DMS53 treated with DMSO at 0.1 percent for 48 hours (cell line): ENCODE data around the gene PTPRZ1.

ENCODE experiments used
- DNase-seq: peaks from one replicate; lab custom pipeline; 2025; ENCODE audit not compliant: unreplicated experiment; lab: John Stamatoyannopoulos, UW

Gene PTPRZ1

DNA sequence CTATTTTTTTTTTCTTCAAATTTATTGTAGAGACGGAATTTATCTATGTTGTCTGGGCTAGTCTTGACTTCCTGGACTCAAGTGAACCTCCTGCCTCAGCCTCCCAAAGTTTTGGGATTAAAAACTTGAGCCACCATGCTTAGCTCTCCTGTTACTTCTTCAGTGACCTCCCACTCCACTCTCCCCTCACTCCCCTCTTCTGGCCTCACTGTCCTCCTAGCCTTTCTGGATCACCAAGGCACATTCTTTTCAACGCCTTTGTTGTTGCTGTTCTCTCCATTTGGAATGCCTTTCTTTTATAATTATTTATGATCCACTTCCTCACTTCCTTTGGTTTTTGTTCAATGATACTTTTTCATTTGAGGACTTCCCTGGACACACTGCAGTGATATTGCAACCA, 17.9 kb downstream of the PTPRZ1 start:
- DNase-seq = no peak

DNA sequence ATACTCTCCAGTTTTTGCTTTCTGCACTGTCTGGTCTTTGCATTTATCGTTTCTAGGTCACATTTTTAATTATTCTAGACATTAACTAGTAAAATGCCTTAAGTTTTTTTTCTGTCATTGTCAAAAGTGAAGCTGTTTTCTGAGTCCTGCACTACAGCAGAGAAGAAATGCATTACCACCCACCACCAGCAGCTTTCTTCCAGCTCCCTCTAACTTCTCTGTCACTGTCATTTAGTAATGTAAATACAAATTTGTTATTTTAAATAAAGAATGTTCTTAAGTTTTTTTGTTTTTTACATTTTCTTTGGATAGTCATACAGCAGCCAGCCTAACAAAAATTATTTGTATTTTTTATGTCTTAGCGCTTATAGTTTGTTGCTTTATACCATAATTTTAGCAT, 18.8 kb downstream of the PTPRZ1 start:
- DNase-seq = no peak

DNA sequence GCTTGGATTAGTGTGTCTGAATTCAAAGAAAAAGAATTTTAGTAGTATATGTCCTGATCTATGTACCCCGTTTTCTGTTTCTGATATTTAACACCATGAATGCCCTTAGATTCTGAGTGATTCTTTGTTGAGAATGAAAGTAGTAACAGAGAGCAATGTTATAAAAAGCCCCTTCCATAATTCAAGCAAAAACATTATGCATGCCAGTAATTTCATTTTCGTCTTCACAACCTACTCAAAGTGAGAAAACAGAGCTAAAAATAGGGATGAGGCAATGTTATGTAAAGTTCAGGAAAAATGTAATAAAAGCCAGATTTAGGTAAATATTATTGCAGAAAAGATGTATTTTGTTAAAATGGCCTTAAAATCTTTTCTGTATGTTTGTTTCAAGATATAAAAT, 28.1 kb downstream of the PTPRZ1 start:
- no peak for DNase-seq

- DNase-seq = no peak
Measured at GRCh38 chr7:121904120-121904519, 31.2 kb downstream of the PTPRZ1 start.

DNA sequence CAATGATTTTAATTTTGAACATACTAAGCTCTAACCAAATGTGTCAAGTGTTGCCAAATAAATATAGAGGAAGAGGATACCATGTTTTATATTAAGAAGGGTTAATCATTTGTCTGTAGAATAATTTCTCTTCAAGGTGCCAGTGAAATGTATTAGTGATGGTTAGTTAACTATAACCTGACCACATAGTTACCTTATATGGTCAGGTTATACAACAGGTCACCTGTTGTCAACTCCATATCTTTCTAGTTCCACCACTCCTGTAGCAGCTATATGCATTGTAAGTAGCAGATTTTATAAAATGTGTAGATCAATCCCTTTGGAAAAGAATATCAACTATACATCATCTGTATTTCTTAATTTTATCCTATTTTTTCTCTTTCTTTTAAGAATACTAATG, 35.1 kb downstream of the PTPRZ1 start:
- DNase-seq = no peak

GRCh38 chr7:121909716-121910345, 36.9 kb downstream of the PTPRZ1 start:
- no peak for DNase-seq

GRCh38 chr7:121913947-121914675, 41.1 kb downstream of the PTPRZ1 start:
- DNase-seq = no peak

- DNase-seq = no peak
Measured at GRCh38 chr7:121914676-121915279, 41.8 kb downstream of the PTPRZ1 start.

DNA sequence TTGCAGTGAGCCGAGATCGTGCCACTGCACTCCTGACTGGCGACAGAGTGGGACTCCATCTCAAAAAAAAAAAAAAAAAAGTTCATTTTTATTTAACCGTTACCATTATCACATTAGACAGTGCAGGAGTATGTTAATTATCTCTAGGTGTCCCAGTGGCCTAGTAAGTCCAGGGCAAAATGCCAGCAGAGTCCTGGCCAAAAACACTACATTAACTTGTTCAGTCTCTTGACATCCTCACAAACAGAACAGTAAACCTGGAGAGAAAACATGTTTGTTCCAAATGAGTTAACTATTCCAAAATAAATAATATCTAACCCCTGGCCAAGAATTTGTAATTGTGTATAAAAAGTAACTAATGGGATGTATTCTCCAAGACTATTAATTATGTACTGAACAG, 43.2 kb downstream of the PTPRZ1 start:
- DNase-seq = no peak

GRCh38 chr7:121919986-121920385, 47.0 kb downstream of the PTPRZ1 start:
- no peak for DNase-seq

GRCh38 chr7:121924269-121925186, 51.6 kb downstream of the PTPRZ1 start:
- no peak for DNase-seq

DNA sequence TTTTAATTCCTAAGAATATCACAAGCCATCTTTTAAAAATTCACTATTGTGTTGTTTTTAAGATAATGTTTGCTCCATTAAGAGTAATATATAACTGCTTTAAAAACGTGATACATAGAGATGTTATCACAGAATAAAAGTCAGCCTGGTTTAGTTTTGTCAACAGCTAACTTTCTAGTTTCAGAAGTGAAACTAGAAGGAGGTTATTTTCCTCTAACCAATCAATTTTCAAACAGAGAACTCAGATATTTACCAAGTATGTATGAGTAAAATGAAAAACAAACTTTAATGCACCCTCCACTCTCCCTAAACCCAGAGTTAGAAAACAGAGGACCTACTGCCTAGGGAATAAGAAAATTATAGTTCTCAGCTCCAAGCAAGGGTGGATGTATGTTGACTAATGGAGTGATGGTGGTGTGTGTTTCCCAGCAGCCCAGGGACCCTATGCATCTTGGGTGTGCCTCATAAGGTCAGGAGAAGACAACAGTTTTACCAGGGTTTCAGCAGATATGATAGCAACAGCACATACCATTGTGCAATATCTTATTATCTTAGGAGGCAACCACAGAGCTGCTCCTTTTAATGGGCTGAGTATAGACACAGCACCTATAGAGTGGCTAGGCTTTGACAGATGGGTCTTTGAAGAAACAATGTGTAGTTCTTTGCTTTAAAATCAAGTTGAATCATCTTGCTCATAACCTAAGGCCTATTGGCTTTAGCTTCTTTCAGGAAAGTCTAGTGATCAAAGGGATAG, 58.4 kb downstream of the PTPRZ1 start:
- no peak for DNase-seq

GRCh38 chr7:121932768-121933167, 59.8 kb downstream of the PTPRZ1 start:
- no peak for DNase-seq

GRCh38 chr7:121936951-121937623, 64.1 kb downstream of the PTPRZ1 start:
- no peak for DNase-seq

DNA sequence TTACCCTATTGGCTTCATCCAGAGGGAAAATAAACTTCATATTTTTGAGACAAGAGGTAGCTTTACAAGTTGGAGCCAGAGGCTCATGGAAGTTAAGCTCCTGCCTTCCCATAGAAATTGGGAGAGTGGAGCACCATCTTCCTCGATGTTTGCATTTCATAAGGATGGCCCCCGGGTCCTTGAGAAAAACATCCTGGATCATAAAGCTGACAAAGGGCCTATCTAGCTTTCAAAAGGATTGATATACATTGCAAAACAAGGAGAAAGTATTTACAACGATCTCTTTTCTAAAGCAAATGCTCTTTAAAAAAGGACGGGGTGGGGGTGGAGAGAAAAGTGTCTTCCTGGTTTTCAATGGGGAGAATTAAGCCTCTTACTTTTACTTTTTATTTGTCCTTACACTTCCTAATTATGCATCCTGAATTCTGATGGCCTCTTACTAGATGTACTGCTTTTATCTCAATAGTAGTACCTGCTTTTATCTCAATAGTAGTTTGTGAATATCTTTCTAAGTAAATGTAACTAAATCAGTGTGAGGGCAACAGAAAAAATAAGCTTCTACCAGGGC, 65.6 kb downstream of the PTPRZ1 start:
- no peak for DNase-seq

DNA sequence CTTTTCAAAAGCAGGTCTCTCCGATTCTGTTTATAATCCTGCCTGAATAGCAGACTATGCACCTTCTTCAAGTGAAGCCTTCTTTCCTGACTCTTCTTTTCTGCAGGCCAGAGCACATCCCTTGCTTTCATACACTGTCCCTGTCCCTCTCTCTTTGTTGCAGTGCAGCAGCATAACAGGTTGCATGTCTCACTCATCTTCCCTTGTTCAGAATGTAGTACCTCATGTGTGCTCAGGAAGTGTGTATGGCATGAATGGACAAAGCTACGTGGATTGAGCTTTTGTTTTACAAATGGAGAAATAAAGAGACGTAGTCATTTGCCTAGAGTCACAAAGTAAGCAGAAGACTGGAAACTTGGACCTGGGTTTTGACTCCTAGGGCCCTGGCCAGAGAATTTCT, 68.0 kb downstream of the PTPRZ1 start:
- no peak for DNase-seq

DNA sequence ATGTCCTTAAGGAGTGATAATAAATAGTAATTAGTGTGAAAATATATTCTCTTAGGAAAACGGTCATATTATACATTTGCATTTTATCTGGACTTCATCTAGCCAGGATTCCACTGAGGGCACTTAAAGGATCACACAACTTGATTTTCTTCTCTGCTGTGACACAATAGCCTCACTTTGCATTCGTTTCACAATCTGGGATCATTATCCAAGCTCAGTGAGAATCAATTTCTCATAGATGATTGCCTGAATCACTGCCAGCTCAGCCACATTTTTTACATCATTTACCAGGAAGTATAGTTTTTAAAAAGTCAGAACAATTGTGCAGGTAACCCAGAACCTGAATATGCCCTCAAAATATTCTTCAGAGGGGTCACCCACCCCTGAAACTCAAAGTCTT, 68.9 kb downstream of the PTPRZ1 start:
- no peak for DNase-seq

DNA sequence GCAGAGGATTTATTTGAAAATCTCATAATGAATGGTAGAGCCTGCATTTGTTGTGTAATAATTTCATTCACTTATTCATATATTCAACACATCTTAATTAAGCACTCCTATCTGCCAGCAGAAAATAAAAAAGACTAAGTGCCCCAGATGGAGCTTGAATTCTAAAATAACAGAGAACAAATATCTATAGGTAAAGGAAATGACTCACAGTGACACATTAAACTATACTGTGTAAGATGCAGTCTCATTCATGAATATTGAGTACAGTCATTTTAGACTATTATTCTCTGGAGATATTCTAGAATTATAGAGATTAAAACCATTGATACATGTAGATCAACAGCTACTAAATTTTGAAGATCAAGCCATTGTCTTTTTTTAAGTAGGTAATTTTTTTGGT, 72.1 kb downstream of the PTPRZ1 start:
- no peak for DNase-seq

- DNase-seq = no peak
Measured at GRCh38 chr7:121945480-121946236, 72.7 kb downstream of the PTPRZ1 start.
